GM21737 (cell line): ENCODE measurements around the gene DDX10.

Experiments used
- ATAC-seq: cut with Tn5 transposase; IDR thresholded peaks from one replicate; pipeline ENCODE4 v1.9.1; 2021; ENCODE audit warnings: mild to moderate bottlenecking, moderate library complexity; ENCODE audit not compliant: unreplicated experiment

Gene DDX10

GRCh38 chr11:108927791-108928545 is 263.1 kb downstream of the DDX10 start:
- ATAC-seq: no peak

- ATAC-seq: no peak
Measured at GRCh38 chr11:108929241-108929640, 264.4 kb downstream of the DDX10 start.

GRCh38 chr11:108931168-108931567 is 266.3 kb downstream of the DDX10 start:
- ATAC-seq: no peak

- no peak for ATAC-seq
Measured at GRCh38 chr11:108933630-108934029, 268.8 kb downstream of the DDX10 start.

GRCh38 chr11:108934289-108934688 is 269.4 kb downstream of the DDX10 start:
- ATAC-seq: no peak

GRCh38 chr11:108934696-108935095 is 269.8 kb downstream of the DDX10 start:
- no peak for ATAC-seq

GRCh38 chr11:108937746-108938145 is 272.9 kb downstream of the DDX10 start:
- ATAC-seq: no peak

GRCh38 chr11:108938604-108939003 is 273.7 kb downstream of the DDX10 start:
- ATAC-seq: no peak

GRCh38 chr11:108939135-108939534 is 274.3 kb downstream of the DDX10 start:
- ATAC-seq: no peak

GRCh38 chr11:108943853-108944252 is 279.0 kb downstream of the DDX10 start:
- ATAC-seq: no peak

- ATAC-seq: no peak
Measured at GRCh38 chr11:108944471-108945178, 279.8 kb downstream of the DDX10 start.

GRCh38 chr11:108945341-108945740 is 280.5 kb downstream of the DDX10 start:
- no peak for ATAC-seq

GRCh38 chr11:108947654-108948570 is 283.0 kb downstream of the DDX10 start:
- ATAC-seq: no peak

GRCh38 chr11:108958368-108959104 is 293.7 kb downstream of the DDX10 start:
- no peak for ATAC-seq

GRCh38 chr11:108959105-108959761 is 294.4 kb downstream of the DDX10 start:
- no peak for ATAC-seq

- ATAC-seq: no peak
Measured at GRCh38 chr11:108959874-108960273, 295.0 kb downstream of the DDX10 start.

GRCh38 chr11:108960501-108960900 is 295.6 kb downstream of the DDX10 start:
- no peak for ATAC-seq

GRCh38 chr11:108961095-108961494 is 296.2 kb downstream of the DDX10 start:
- ATAC-seq: no peak

- no peak for ATAC-seq
Measured at GRCh38 chr11:108963118-108963517, 298.2 kb downstream of the DDX10 start.
